ENCODE data around the gene IDUA.

GRCh38 chr4:957581-958313, 29.1 kb upstream of the IDUA start:
- TF ChIP-seq CTCF (IDR thresholded peaks at IDR 0.05) (no peak), EZH2 (IDR thresholded peaks at IDR 0.05; ENCODE audit: borderline replicate concordance, insufficient read depth, low read depth, low read length, poor library complexity, severe bottlenecking) (no peak)

Measured in B cell (primary cell).